A673 (cell line): ENCODE data around the gene ACSS2. TPM values are rescaled to one million over a fixed set of nuclear protein-coding genes. Genes with fewer than 3 reads are reported as not detected.

Experiments
- BruUV-seq: library from RNA; stranded (reverse); fragments of 400-500 nt; replicated peaks from 2 replicates; lab custom pipeline; 2021; lab: Mats Ljungman, UMichigan
- CTCF ChIA-PET: fragments of 300-600 bp; sonication (Branson Sonifier 250); formaldehyde crosslinking; loops from one replicate; lab custom pipeline; 2022; ENCODE audit warnings: antibody characterized with exemption; lab: Charles Lee
- POLR2A ChIA-PET: fragments of 300-600 bp; sonication (Branson Sonifier 250); formaldehyde crosslinking; loops from one replicate; lab custom pipeline; 2022; ENCODE audit warnings: antibody characterized with exemption; ENCODE audit not compliant: low non-redundant PET; lab: Charles Lee
- DNase-seq: peaks from one replicate; pipeline ENCODE4 v3.0.0-alpha.2; 2015; ENCODE audit warnings: low spot score
- H3K27ac ChIP-seq: fragments of 200-600 bp; sonication (generic); 2 replicates; pipeline ENCODE4 v1.5.1; 2016; ENCODE audit warnings: mixed run types, low read depth, mild to moderate bottlenecking, mixed read lengths, antibody characterized with exemption, low read length; ENCODE audit not compliant: poor library complexity, severe bottlenecking
- H3K27me3 ChIP-seq: fragments of 200-600 bp; sonication (generic); replicated peaks from 2 replicates; pipeline ENCODE4 v1.6.1; 2017; ENCODE audit warnings: mixed run types, low read depth, mild to moderate bottlenecking, mixed read lengths, antibody characterized with exemption, low read length; ENCODE audit not compliant: insufficient read depth, poor library complexity
- H3K36me3 ChIP-seq: fragments of 200-600 bp; sonication (generic); 2 replicates; pipeline ENCODE4 v1.6.1; 2016; ENCODE audit warnings: mixed run types, mild to moderate bottlenecking, mixed read lengths, antibody characterized with exemption, low read length; ENCODE audit not compliant: insufficient read depth, poor library complexity, severe bottlenecking
- H3K4me1 ChIP-seq: fragments of 200-600 bp; sonication (generic); 2 replicates; pipeline ENCODE4 v1.6.1; 2017; ENCODE audit warnings: mixed run types, mild to moderate bottlenecking, mixed read lengths, antibody characterized with exemption, low read length; ENCODE audit not compliant: insufficient read depth, poor library complexity, severe bottlenecking
- H3K4me3 ChIP-seq: fragments of 200-600 bp; sonication (generic); 2 replicates; pipeline ENCODE4 v1.5.1; 2016; ENCODE audit warnings: low read depth, mixed run types, mild to moderate bottlenecking, mixed read lengths, low read length; ENCODE audit not compliant: poor library complexity, severe bottlenecking
- H3K9me3 ChIP-seq: fragments of 200-600 bp; sonication (generic); 2 replicates; pipeline ENCODE4 v1.6.1; 2016; ENCODE audit warnings: mixed run types, low read depth, mild to moderate bottlenecking, mixed read lengths, antibody characterized with exemption, low read length; ENCODE audit not compliant: poor library complexity, severe bottlenecking
- CTCF ChIP-seq: fragments of 300-800, 200-600 bp; sonication (generic); conservative IDR thresholded peaks from 2 replicates; pipeline ENCODE4 v1.5.1; 2017; ENCODE audit warnings: low read depth, mild to moderate bottlenecking, antibody characterized with exemption, low read length, moderate library complexity, mixed read lengths
- EZH2 ChIP-seq: fragments of 200-600 bp; sonication (generic); IDR thresholded peaks from 2 replicates; pipeline ENCODE4 v1.6.1; 2017; ENCODE audit warnings: borderline replicate concordance, low read depth, mild to moderate bottlenecking, mixed read lengths, antibody characterized with exemption, low read length; ENCODE audit not compliant: poor library complexity, severe bottlenecking
- intact Hi-C: fragments of 100-400 bp; cut with micrococcal nuclease; formaldehyde crosslinking; loops from one replicate; pipeline ENCODE4 v1.10.0; 2022; ENCODE audit not compliant: unreplicated experiment
- total RNA-seq: library from RNA; stranded (reverse); gene quantifications from 2 replicates; pipeline ENCODE4 v1.2.3, GENCODE V29; 2021

Gene ACSS2
- total RNA-seq, 1 experiment from 2014 or later, result 28.7 TPM

DNA sequence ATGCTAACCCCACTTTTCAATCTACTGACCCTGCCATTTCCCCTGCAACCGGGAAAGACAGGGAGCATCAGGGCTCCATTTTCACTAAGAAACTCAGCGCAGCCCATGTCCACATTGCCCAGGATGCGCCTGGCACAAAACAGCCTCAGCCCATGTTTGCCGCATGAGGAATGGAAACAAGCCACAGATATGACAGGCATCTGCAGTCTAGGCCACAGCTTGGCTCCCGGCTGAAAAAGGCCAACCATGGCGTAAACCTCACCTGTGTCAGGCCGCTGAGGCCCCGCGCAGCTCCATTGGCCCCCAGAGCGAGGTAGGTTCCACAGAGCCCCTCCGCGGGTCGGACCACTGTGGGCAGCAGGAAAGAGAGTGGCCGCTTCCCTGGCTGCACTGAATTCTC, 25.4 kb upstream of the ACSS2 start:
- peaks cover 11% of the 10 kb centered on the region for H3K36me3 ChIP-seq
- no peaks in the 10 kb centered on the region for H3K27me3 ChIP-seq
- no peaks in the 10 kb centered on the region for H3K4me1 ChIP-seq
- TF ChIP-seq EZH2 (no peak), CTCF (no peak)
- H3K9me3 ChIP-seq, result no peaks in the 10 kb centered on the region
- ChIA-PET POLR2A (no interaction called here), CTCF (no interaction called here)
- DNase-seq, result no peak
- H3K4me3 ChIP-seq, result no peak overlapping the region
- H3K27ac ChIP-seq, result no peak overlapping the region
- no TSS peak for BruUV-seq
- intact Hi-C loops, result no loop called here

DNA sequence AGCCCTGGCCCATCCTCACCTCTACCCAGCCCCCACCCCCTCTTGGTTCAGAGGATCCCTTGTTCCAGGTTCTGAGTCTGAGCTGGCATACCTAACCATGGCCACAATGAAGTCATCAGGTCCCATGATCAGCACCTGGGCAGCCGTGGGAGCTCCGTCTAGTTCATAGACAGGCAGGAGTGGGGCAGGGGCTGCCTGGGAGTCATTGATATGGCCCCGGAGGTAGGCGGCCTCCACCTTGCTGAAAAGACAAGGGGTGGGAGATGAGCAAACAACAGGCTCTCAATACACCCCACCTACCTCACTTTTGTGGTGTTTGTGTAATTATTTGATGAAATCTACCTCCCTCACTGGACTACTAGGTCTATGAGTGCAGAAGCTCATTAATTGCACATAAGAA, 24.1 kb upstream of the ACSS2 start:
- BruUV-seq, result no TSS peak
- CTCF ChIA-PET, result interaction anchor here (0.6 kb wide), 1 partner anchor 113 kb away, joined by 3 read pairs; no protein-coding TSS in a partner anchor
- POLR2A ChIA-PET, result no interaction called here
- TF ChIP-seq CTCF, result no peak
- TF ChIP-seq EZH2, result no peak
- Histone ChIP-seq H3K9me3 (no peaks in the 10 kb centered on the region), H3K4me1 (no peaks in the 10 kb centered on the region), H3K4me3 (no peak overlapping the region), H3K27ac (no peak overlapping the region), H3K36me3 (peaks cover 11% of the 10 kb centered on the region), H3K27me3 (no peaks in the 10 kb centered on the region)
- intact Hi-C loops, result no loop called here
- no peak for DNase-seq

DNA sequence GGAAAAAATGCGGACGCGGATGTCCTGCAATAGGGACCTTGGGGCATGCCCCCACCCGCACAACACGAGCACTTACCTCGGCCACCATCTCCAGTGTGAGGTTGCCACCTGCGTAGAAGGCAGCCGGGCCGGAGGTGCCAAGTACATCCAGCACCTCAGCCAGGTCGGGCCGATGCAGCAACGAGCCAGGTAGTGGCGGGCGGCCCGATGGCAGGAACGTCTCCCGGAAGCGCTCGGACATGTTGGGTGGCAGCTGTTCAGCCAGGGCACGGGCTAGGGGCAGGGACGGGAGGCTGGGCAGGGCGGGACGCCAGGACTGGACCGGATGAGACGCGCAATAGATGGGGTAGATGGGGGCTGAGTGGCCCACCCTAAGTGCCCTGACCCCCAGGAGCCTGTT, 17.0 kb upstream of the ACSS2 start:
- intact Hi-C loops, result no loop called here
- POLR2A ChIA-PET, result no interaction called here
- no peak overlapping the region for H3K27ac ChIP-seq
- TF ChIP-seq CTCF (no peak), EZH2 (no peak)
- H3K4me3 ChIP-seq, result no peak overlapping the region
- no peak for DNase-seq
- no peaks in the 10 kb centered on the region for H3K9me3 ChIP-seq
- CTCF ChIA-PET, result no interaction called here
- no peaks in the 10 kb centered on the region for H3K36me3 ChIP-seq
- H3K27me3 ChIP-seq, result no peaks in the 10 kb centered on the region
- no TSS peak for BruUV-seq
- no peaks in the 10 kb centered on the region for H3K4me1 ChIP-seq
